Activated CD4-positive, CD25-positive, alpha-beta regulatory T cell treated with anti-CD3 and anti-CD28 coated beads, Interleukin-2, amount 50 U/mL, for 24 hours (primary cell): ENCODE results near the gene RHBDL3.

Source experiments
- ATAC-seq, 2 donors: fragments of 150-1000 bp; cut with Tn5 transposase; one replicate each; pipeline ENCODE4 v1.10.0; 2021; ENCODE audit warnings: mild to moderate bottlenecking in 1 of 2, moderate library complexity in 1 of 2

RHBDL3 gene

GRCh38 chr17:32266389-32267301, 1.0 kb downstream of the RHBDL3 start:
- peak in 1 of 2 donors; percentile 45 for ATAC-seq

- no peak for ATAC-seq
Measured at GRCh38 chr17:32267690-32268205, 2.1 kb downstream of the RHBDL3 start.

- no peak for ATAC-seq
Measured at GRCh38 chr17:32268734-32269288, 3.2 kb downstream of the RHBDL3 start.

GRCh38 chr17:32269377-32269776, 3.7 kb downstream of the RHBDL3 start:
- ATAC-seq: no peak

- no peak for ATAC-seq
Measured at GRCh38 chr17:32271844-32272243, 6.2 kb downstream of the RHBDL3 start.

GRCh38 chr17:32274101-32274500, 8.5 kb downstream of the RHBDL3 start:
- no peak for ATAC-seq

GRCh38 chr17:32274643-32275042, 9.0 kb downstream of the RHBDL3 start:
- no peak for ATAC-seq

GRCh38 chr17:32275060-32276042, 9.7 kb downstream of the RHBDL3 start:
- no peak for ATAC-seq

GRCh38 chr17:32276171-32276601, 10.6 kb downstream of the RHBDL3 start:
- ATAC-seq: no peak

GRCh38 chr17:32277284-32277683, 11.7 kb downstream of the RHBDL3 start:
- ATAC-seq: no peak

- ATAC-seq: no peak
Measured at GRCh38 chr17:32278815-32279214, 13.2 kb downstream of the RHBDL3 start.

GRCh38 chr17:32279891-32280716, 14.5 kb downstream of the RHBDL3 start:
- no peak for ATAC-seq

- ATAC-seq: no peak
Measured at GRCh38 chr17:32281011-32281451, 15.4 kb downstream of the RHBDL3 start.

- ATAC-seq: peak in 1 of 2 donors; percentile 13
Measured at GRCh38 chr17:32283745-32284201, 18.1 kb downstream of the RHBDL3 start.

- no peak for ATAC-seq
Measured at GRCh38 chr17:32285306-32285705, 19.7 kb downstream of the RHBDL3 start.

GRCh38 chr17:32285746-32286517, 20.3 kb downstream of the RHBDL3 start:
- no peak for ATAC-seq

GRCh38 chr17:32286518-32286900, 20.9 kb downstream of the RHBDL3 start:
- ATAC-seq: no peak

GRCh38 chr17:32287804-32288511, 22.3 kb downstream of the RHBDL3 start:
- no peak for ATAC-seq

- no peak for ATAC-seq
Measured at GRCh38 chr17:32288615-32289014, 23.0 kb downstream of the RHBDL3 start.

- no peak for ATAC-seq
Measured at GRCh38 chr17:32289471-32290070, 23.9 kb downstream of the RHBDL3 start.
